Liver (tissue), 9 donors: ENCODE results near the gene MMGT1. TPM values are rescaled to one million over a fixed set of nuclear protein-coding genes. Genes with fewer than 3 reads are reported as not detected.

Source experiments
- DNase-seq: peaks from one replicate; pipeline ENCODE4 v3.0.0-alpha.2; 2017; ENCODE audit warnings: low spot score
- H3K27ac ChIP-seq, 2 donors: one replicate each; pipeline ENCODE4 v1.7.0; 2013; ENCODE audit warnings: inconsistent platforms in 2 of 2, low read length in 2 of 2, control low read depth in 1 of 2, low read depth in 1 of 2, mild to moderate bottlenecking in 1 of 2
- H3K27me3 ChIP-seq, 4 donors: one replicate each; pipeline versions ENCODE4 v1.6.1 to v1.7.0; 2013; ENCODE audit warnings: low read length in 3 of 4, inconsistent platforms in 1 of 4, mild to moderate bottlenecking in 1 of 4, moderate library complexity in 1 of 4; ENCODE audit not compliant: control insufficient read depth in 4 of 4, insufficient read depth in 4 of 4
- H3K36me3 ChIP-seq, 4 donors: one replicate each; pipeline versions ENCODE4 v1.6.1 to v1.7.0; 2013; ENCODE audit warnings: low read length in 3 of 4, mild to moderate bottlenecking in 3 of 4, low read depth in 1 of 4, moderate library complexity in 1 of 4; ENCODE audit not compliant: control insufficient read depth in 4 of 4, insufficient read depth in 3 of 4
- H3K4me1 ChIP-seq, 4 donors: one replicate each; pipeline versions ENCODE4 v1.6.1 to v1.7.0; 2013; ENCODE audit warnings: low read length in 3 of 4, mild to moderate bottlenecking in 3 of 4, moderate library complexity in 1 of 4; ENCODE audit not compliant: control insufficient read depth in 4 of 4, insufficient read depth in 4 of 4
- H3K4me3 ChIP-seq, 3 donors: one replicate each; pipeline versions ENCODE4 v1.6.1 to v1.7.0; 2013; ENCODE audit warnings: low read length in 3 of 3, control low read depth in 1 of 3, low read depth in 1 of 3, mild to moderate bottlenecking in 1 of 3
- H3K9ac ChIP-seq, 2 donors: one replicate each; pipeline ENCODE4 v1.7.0; 2013; ENCODE audit warnings: low read length in 2 of 2, mild to moderate bottlenecking in 2 of 2, moderate library complexity in 2 of 2, control low read depth in 1 of 2, low read depth in 1 of 2
- H3K9me3 ChIP-seq, 4 donors: one replicate each; pipeline versions ENCODE4 v1.6.1 to v1.7.0; 2013; ENCODE audit warnings: low read length in 3 of 4; ENCODE audit not compliant: control insufficient read depth in 4 of 4
- ATF3 ChIP-seq: IDR thresholded peaks from 2 replicates; pipeline ENCODE4 v1.6.1; 2016; ENCODE audit warnings: antibody characterized with exemption
- CTCF ChIP-seq: fragments of 150-350 bp; IDR thresholded peaks from 2 replicates; pipeline ENCODE4 v1.5.1; 2017; ENCODE audit warnings: improper control_type of control experiment, low read depth, low read length; ENCODE audit not compliant: missing input control
- EGR1 ChIP-seq, 2 donors: IDR thresholded peaks; 2 replicates each; pipeline ENCODE4 v1.6.1; 2016 to 2018; ENCODE audit warnings: antibody characterized with exemption in 2 of 2, low read depth in 2 of 2
- FOXA1 ChIP-seq: IDR thresholded peaks from 2 replicates; pipeline ENCODE4 v1.6.1; 2016; ENCODE audit warnings: antibody characterized with exemption
- FOXA2 ChIP-seq: IDR thresholded peaks from 2 replicates; pipeline ENCODE4 v1.6.1; 2016; ENCODE audit warnings: antibody characterized with exemption
- GABPA ChIP-seq, 2 donors: IDR thresholded peaks in 1 of 2; conservative IDR thresholded peaks in 1 of 2; 2 replicates each; pipeline ENCODE4 v1.6.1; 2016; ENCODE audit warnings: antibody characterized with exemption in 2 of 2, mild to moderate bottlenecking in 1 of 2, moderate library complexity in 1 of 2
- HNF4A ChIP-seq, 2 donors: conservative IDR thresholded peaks; 2 replicates each; pipeline ENCODE4 v1.6.1; 2016; ENCODE audit warnings: antibody characterized with exemption in 2 of 2, mild to moderate bottlenecking in 2 of 2
- HNF4G ChIP-seq: IDR thresholded peaks from 2 replicates; pipeline ENCODE4 v1.6.1; 2016; ENCODE audit warnings: antibody characterized with exemption
- JUND ChIP-seq, 2 donors: IDR thresholded peaks; 2 replicates each; pipeline ENCODE4 v1.6.1; 2016; ENCODE audit warnings: antibody characterized with exemption in 2 of 2
- MAX ChIP-seq: IDR thresholded peaks from 2 replicates; pipeline ENCODE4 v1.6.1; 2016; ENCODE audit warnings: antibody characterized with exemption
- NR2F2 ChIP-seq: IDR thresholded peaks from 2 replicates; pipeline ENCODE4 v1.6.1; 2016; ENCODE audit warnings: antibody characterized with exemption
- RAD21 ChIP-seq, 2 donors: IDR thresholded peaks; 2 replicates each; pipeline ENCODE4 v1.6.1; 2016; ENCODE audit warnings: antibody characterized with exemption in 2 of 2, mild to moderate bottlenecking in 2 of 2
- RXRA ChIP-seq, 2 donors: IDR thresholded peaks; 2 replicates each; pipeline ENCODE4 v1.6.1; 2017 to 2018; ENCODE audit warnings: antibody characterized with exemption in 2 of 2, mild to moderate bottlenecking in 1 of 2
- SP1 ChIP-seq: IDR thresholded peaks from 2 replicates; pipeline ENCODE4 v1.6.1; 2018; ENCODE audit warnings: antibody characterized with exemption, mild to moderate bottlenecking
- TAF1 ChIP-seq: conservative IDR thresholded peaks from 2 replicates; pipeline ENCODE4 v1.6.1; 2016; ENCODE audit warnings: antibody characterized with exemption, mild to moderate bottlenecking
- YY1 ChIP-seq: IDR thresholded peaks from 2 replicates; pipeline ENCODE4 v1.6.1; 2016; ENCODE audit warnings: antibody characterized with exemption, mild to moderate bottlenecking
- ZBTB33 ChIP-seq: IDR thresholded peaks from 2 replicates; pipeline ENCODE4 v1.6.1; 2016; ENCODE audit warnings: antibody characterized with exemption
- WGBS: extraction: QIAGEN DNeasy Blood & Tissue Kit; methylation state at CpG from one replicate; pipeline ENCODE4 v1.1.7; 2013; 5-methylcytosine and 5-hydroxymethylcytosine counted together
- polyA plus RNA-seq, 2 donors: library from polyadenylated mRNA; stranded (reverse) in 1 of 2; unstranded in 1 of 2; fragments of 200-250 nt in 1 of 2; fragments of >200 nt in 1 of 2; fragmentation: Nextera tagmentation in 1 of 2; extraction: Ambion mirVana in 1 of 2; gene quantifications; one replicate each; pipeline versions ENCODE4 v1.2.1 to v1.2.3, GENCODE V29; 2013 to 2015
- total RNA-seq, 2 donors: library from RNA; depleted of rRNA; stranded (reverse); fragments of >200 nt; gene quantifications; one replicate each; pipeline ENCODE4 v1.2.3, GENCODE V29; 2014
- TF ChIP-seq, protein P1 (sequence below): IDR thresholded peaks from 2 replicates; pipeline ENCODE4 v1.6.1; 2016; ENCODE audit warnings: antibody characterized with exemption, mild to moderate bottlenecking
- donor health status: healthy.
- donor health status: healthy.
- donor health status: healthy.
- donor health status: healthy.
- donor health status: healthy.

MMGT1 gene
- total and polyA plus RNA-seq, 4 donors = 3.4 to 4.2 (median 3.6) TPM

GRCh38 chrX:135974279-135974856 lies 580 bp upstream of the MMGT1 start:
- TF ChIP-seq RAD21 (IDR thresholded peaks at IDR 0.05) (no peak), TAF1 (no peak), MAX (no peak), ATF3 (no peak), HNF4A (conservative IDR thresholded peaks at IDR 0.05) (no peak), ZBTB33 (no peak), SP1 (no peak), CTCF (no peak), JUND (IDR thresholded peaks at IDR 0.05) (no peak), FOXA2 (no peak), GABPA (IDR thresholded peaks at IDR 0.05 in 1 of 2, conservative IDR thresholded peaks at IDR 0.05 in 1 of 2) (no peak), HNF4G (no peak), EGR1 (IDR thresholded peaks at IDR 0.05; ENCODE audit: low read depth in 2 of 2) (no peak), FOXA1 (no peak), RXRA (IDR thresholded peaks at IDR 0.05) (no peak), NR2F2 (no peak), YY1 (no peak)
- TF ChIP-seq, protein P1, sequence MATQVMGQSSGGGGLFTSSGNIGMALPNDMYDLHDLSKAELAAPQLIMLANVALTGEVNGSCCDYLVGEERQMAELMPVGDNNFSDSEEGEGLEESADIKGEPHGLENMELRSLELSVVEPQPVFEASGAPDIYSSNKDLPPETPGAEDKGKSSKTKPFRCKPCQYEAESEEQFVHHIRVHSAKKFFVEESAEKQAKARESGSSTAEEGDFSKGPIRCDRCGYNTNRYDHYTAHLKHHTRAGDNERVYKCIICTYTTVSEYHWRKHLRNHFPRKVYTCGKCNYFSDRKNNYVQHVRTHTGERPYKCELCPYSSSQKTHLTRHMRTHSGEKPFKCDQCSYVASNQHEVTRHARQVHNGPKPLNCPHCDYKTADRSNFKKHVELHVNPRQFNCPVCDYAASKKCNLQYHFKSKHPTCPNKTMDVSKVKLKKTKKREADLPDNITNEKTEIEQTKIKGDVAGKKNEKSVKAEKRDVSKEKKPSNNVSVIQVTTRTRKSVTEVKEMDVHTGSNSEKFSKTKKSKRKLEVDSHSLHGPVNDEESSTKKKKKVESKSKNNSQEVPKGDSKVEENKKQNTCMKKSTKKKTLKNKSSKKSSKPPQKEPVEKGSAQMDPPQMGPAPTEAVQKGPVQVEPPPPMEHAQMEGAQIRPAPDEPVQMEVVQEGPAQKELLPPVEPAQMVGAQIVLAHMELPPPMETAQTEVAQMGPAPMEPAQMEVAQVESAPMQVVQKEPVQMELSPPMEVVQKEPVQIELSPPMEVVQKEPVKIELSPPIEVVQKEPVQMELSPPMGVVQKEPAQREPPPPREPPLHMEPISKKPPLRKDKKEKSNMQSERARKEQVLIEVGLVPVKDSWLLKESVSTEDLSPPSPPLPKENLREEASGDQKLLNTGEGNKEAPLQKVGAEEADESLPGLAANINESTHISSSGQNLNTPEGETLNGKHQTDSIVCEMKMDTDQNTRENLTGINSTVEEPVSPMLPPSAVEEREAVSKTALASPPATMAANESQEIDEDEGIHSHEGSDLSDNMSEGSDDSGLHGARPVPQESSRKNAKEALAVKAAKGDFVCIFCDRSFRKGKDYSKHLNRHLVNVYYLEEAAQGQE = no peak
- 7% methylated on average over 19 of the region's 32 CpGs for WGBS
- Histone ChIP-seq H3K4me1 (peaks cover 0 to 13% (median 11%) of the 10 kb centered on the region in 4 donors), H3K27me3 (no peaks in the 10 kb centered on the region), H3K9me3 (no peaks in the 10 kb centered on the region), H3K9ac (no peak overlapping the region), H3K27ac (no peak overlapping the region), H3K36me3 (no peaks in the 10 kb centered on the region), H3K4me3 (peak overlapping the region in 2 of 3 donors; percentile 43 to 44)
- no peak for DNase-seq
